HG03521 (cell line): ENCODE results near the gene GTPBP3.
"Not testable (repeated sequence)": the region's sequence is repeated elsewhere in the genome, so short reads cannot be mapped to it uniquely, and the experiment has no call there.

Experiments
- ATAC-seq: cut with Tn5 transposase; IDR thresholded peaks from one replicate; pipeline ENCODE4 v1.9.1; 2021; ENCODE audit warnings: mild to moderate bottlenecking, moderate library complexity; ENCODE audit not compliant: unreplicated experiment

GTPBP3 gene, protein sequence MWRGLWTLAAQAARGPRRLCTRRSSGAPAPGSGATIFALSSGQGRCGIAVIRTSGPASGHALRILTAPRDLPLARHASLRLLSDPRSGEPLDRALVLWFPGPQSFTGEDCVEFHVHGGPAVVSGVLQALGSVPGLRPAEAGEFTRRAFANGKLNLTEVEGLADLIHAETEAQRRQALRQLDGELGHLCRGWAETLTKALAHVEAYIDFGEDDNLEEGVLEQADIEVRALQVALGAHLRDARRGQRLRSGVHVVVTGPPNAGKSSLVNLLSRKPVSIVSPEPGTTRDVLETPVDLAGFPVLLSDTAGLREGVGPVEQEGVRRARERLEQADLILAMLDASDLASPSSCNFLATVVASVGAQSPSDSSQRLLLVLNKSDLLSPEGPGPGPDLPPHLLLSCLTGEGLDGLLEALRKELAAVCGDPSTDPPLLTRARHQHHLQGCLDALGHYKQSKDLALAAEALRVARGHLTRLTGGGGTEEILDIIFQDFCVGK

DNA sequence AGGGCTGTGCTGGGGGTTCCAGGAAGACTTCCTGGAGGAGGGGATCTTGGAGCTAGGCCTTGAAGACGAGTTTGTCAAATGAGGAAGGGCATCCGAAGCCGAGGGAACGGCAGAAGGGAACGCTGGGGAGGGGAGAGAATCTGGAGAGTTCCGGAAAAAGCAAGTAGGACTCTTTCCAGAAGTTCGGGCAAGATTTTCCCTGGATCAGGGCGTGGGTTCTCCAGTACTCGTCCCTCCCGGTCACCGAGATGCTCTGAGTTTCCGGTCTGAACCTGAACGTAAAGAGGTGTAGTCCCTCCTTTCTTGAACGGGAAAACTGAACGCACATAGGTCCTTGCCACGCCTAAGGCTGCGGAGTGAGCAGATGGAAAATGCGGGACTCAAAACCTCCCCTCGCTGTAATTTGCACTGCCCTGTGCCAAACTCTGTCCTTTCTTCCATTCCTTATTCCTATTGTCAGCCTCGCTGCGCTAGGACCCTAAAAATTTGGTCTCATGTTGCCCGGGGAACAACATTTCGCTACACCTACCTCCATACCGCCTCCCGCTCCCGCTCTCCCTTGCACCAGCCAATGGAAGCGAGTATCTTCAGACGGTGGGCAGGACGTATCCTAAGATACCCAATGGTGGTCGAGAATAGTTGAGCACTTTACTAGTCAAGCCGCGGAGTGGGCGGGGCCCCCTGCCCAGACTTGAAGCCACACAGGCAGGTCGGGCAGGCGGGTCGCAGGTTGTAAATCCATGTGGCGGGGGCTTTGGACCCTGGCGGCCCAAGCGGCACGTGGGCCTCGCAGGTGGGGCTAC lies at the start of gene GTPBP3:
GTPBP3 (plus strand) TSS at position 682 of the 803 bp plus-strand sequence; CDS start at position 741, 59 bp downstream.
- ATAC-seq: peak; percentile 85

DNA sequence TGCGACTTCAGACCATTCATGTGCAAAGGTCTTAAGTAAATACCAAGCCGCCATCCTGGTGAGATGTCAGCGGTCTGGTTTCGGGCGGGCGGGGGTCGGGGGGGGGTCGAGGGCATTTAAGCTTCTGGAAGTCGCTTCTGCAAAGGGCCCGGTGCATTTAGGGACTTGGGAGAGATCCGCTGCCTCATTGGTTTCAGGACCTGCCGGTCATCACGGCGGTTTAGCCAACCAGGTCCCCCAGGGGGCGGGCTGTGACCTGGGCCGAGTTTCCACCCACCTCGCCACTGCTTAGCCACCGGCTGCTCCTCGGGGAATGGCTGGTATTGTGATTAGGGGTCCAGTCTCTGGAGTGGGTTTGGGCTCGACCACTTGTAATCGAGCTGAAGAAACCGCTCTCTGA lies 47.9 kb upstream of the GTPBP3 start:
- ATAC-seq: no peak

DNA sequence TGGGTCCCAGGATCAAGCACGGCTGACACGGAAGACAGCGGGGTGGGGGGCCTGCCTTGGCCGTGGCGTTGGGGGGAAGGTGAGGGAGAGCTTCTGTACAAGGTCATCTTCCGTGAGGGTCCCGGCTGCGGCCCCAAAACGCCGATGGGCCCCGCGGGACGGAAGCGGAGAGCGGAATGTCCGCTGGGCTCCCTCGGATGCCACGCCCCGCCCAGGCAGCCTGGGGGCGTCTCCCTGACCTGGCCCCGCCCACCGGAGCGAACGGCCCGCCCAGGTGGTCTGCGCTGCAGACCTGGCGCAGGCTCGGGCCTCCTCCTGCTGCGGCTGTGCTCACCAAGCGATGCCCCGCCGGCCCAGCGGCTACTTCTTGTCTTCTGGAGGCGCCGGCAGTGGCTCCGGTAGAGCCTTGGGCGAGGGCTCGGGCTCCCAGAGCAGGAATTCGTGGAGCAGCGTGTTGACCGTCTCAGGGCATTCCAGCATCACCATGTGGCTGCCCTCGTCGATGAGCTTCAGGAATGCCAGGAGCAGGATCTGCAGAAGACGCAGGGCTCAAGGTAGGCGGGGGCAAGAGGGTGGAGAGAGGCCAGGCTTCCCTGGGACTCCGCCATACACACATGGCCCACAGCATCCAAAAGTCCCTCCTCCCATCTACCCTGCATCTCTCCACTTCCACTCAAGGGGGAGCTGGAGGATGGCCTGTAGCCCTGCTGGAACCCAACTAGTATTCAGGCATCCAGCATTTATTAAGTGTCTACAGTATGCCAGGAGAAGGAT lies 44.9 kb upstream of the GTPBP3 start:
- peak; percentile 69 for ATAC-seq

DNA sequence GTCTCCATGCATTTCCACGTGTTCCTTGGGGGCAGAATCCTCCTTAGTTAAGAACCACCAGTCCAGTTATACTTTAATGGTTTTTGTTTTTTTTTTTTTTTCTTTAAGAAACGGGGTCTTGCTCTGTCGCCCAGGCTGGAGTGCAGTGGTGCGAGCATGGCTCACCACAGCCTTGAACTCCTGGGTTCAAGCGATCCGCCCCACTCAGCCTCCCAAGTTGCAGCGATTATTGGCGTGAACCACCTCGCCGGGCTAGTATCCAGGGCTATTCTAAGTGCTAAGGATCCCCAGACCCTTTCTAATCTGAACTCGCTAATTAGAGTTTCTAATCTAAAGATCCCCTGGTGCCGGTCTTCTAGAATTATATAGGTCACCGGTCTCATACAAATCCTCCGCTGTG lies 43.7 kb upstream of the GTPBP3 start:
- no peak for ATAC-seq

DNA sequence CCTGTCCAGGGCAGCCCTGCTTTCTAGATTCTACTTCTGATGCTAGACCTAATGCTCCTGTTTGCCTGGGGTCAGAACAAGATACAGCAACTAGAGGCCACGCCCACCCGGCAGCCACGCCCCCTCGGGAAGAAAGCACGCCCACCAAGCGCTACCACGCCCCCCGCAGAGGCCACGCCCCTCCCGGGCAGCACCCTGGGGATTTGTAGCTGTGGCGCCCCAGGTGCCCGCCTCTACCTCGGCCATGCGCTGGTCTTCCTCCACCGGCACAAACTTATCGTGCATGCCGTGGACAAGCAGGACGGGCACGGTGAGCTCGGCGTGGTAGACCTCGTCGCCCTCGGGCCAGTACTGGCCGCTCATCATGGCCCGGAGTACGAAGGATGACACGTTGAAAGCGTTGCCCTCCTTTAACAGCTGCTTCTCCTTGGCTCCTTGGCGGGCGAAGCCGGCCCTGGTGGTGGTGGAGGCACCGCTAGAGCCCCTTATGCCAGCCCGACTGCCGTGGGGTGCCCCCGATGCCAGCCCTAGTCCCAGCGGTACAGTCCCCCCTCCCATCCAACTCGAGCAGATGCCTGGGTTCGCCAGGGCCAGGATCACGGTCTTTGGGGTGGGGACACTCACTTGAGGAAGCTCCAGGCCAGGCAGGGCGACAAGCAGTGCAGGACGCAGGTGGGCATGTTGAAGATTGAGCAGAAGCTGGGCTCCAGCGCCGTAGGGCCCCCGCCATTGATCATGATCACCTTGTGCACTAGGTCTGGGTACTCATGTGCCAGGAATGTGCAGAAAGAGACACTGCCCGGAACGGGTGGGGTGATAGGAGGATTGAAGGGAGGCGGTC lies 43.1 kb upstream of the GTPBP3 start:
- ATAC-seq: no peak

DNA sequence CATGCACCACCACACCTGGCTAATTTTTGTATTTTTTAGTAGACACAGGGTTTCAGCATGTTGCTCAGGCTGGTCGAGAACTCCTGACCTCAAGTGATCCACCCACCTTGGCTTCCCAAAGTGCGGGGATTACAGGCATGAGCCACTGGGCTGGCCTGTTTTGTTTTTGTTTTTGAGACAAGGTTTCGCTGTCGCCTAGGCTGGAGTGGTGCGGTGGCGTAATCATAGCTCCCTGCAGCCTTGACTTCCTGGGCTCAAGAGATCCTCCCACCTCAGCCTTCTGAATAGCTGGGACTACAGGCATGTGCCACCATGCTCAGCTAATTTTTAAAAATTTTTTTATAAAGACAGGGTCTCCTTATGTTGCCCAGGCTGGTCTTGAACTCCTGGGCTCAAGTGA lies 41.8 kb upstream of the GTPBP3 start:
- ATAC-seq: not testable (repeated sequence)

DNA sequence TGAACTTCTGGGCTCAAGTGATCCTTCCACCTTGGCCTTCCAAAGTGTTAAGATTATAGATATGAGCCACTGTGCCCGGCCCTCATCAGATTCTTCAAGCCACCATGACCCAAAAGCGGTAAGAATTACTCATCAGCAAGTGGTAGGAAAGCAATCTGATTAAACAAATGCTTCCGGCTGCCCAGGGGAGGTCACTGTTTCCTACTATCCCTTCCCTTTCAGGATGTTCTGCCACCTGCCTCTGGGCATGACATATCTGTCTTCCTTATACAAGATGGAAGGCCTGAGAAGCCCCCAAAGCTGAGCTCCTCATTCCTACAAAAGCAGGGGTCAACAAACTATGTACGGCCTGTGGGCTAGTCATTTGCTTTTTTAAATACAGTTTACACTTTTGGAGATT lies 41.1 kb upstream of the GTPBP3 start:
- ATAC-seq: no peak

DNA sequence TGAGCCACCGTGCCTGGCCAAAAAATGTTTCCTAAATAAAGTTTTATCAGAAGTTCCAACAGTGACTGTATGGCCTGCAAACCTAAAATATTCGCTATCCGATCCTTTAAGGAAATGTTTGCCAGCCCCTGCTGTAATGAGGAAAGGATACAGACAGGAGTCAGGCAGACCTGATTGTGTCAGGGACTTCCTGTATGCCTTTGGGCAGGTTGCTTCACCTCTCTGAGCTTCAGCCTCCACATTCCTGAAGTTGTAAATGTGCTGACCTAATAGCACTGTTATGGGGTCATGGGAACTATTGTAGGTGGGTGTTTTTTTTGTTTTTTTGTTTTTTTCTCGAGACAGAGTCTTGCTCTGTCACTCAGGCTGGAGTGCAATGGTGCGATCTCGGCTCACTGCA lies 40.4 kb upstream of the GTPBP3 start:
- no peak for ATAC-seq

DNA sequence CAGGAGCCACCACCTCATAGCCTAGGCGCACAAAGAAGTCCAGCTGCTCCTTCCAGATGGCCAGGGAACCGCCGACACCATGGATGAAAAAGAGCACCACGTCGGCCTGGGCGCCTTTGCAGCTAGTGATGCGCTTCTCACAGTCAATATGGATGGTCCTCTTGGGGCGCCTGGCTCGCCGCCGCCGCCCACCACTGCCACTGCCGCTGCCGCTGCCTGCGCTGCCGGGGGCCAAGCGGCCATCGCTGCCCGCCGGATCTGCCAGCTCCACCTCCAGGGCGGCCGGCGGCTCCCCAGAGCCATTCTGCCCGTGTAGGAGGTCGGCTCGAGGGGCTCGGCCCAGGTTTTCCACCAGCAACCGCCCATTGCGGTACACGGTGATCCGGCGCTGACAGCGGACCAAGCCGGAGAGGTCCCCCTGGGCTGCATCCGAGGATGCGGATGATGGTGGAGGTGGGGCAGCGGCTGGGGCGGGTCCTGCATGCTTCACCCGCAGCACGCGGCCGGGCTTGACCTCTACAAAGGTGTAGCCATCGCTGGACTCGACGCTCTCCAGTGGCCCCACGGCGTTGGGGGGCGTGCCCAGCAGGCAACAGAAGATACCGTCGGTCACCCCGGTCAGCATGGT lies 36.2 kb upstream of the GTPBP3 start:
- no peak for ATAC-seq

DNA sequence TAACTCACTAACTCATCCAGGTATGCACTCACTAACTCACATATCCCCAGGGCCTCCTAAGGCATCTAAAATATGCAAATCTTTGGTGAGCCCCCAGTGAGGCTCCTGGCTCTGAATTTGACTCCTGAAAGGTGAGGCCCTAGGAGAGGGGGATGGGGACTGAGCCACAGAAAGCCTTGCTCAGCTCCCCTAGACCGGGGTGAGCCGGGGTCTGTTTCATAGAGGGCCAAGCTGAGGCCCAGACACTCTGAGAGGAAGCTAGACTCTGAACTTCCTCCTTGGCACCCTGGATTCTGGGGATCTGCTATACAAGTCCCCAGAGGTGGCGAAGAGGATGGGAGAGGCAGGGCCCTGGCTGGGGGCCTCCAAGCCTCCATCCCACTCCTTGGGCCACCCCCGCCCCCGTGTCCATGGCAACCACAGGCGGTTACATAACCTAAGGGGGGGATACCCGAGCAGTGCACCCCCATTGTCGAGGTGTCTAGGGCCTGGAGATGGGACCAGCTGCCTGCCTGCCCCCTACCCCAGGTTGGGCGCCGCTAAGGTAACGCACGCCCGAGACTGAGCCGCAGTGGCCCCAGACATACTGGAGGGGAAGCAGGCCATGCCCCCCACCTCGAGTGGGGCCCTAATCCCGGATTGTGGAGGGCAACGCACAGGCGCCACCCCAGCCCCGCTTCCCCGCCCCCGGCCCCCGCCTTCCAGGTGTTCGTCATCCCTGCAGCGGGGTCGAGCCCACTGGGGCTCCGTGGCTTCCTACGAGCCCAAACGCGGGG lies 34.8 kb upstream of the GTPBP3 start:
- no peak for ATAC-seq

DNA sequence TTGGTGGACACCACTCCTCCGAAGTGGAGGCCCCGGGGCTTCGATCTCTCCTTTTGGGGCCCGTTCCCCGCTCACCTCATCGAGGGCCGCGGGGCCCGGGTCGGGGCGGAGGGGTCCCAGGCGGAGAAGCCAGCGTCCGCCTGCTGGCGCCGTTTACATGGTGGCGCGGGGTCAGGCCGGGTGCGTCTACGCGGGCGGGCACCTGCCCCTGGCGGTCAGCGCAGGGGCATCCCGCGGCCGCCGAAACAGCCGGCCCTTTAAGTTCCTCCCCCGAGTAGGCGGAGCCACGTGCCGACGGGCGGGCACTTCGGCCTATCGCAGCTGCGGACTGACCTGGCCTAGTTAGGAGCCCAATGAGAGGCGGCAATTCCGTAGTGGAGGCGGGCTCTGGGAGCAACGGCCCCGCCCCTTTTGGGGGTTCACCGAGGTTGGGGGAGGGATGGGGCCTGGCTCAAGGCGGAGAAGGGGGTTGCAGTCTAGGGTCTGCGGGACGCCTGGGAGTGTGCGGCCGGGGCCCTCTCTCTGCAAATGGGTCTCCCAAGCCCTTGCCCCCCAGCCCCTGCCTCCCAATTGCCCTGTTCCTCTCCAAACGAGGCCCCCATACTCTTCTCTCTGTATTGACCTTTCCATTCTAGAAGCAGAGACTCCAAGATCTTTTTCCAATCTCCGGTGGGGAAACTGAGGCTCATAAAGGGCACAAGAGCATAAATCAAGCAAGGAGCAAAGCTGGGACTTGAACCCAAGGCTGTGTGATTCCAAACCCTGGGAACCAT lies 34.0 kb upstream of the GTPBP3 start, which contains the start of gene ABHD8:
ABHD8 (minus strand) TSS at position 259 of the 773 bp plus-strand sequence. CDS start 1,809 bp downstream, outside the sequence.
- ATAC-seq: peak; percentile 52

DNA sequence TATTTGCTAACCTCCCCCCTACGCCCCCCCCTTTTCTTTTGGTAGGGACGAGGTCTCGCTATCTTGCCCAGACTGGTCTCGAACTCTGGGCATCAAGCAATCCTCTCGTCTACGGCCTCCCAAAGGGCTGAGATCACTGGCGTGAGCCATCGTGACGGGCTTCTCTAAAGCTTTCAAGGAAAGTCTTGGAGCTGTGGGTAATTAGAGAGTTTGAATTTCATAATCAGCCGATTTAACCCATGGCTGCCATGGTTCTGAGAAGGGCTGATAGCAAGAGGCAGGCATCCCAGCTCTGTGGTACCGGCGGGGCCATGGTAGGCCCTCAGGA lies 33.4 kb upstream of the GTPBP3 start:
- no peak for ATAC-seq

DNA sequence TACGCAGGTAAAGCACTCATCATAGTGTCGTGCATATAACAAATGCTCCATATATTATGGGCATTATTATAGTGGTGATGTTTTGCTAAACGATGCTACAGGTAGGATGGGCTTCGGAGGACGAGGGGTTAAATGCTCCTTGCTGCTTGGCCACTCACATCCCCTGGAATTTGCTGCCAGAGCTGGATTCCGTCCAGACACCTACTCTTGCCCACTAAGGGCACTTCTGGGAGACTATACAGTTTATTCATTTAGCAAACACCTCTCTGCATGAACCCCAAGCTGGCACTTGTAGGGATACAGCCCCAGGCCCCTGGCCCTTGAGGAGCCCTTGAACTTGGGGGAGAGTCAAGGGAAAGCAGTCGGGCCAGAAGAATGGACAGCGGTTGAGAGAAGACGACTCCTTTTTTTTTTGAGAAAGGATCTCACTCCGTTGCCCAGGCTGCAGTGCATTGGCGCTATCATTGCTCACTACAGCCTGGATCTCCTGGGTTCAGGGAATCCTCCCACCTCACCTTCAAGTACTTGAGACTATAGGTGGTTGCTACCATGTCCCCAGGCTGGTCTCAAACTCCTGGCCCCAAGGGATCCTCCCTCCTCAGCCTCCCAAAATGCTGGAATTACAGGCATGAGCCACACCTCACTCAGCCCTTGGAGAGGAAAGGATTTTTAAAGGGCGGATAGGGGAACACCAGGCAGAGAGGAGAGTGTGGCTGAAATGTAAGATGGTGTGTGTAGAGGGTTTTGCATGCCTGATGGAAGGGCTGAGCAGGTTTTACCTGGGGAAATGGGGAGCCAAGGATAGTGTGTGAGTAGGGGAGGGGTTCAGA lies 32.8 kb upstream of the GTPBP3 start:
- no peak for ATAC-seq

DNA sequence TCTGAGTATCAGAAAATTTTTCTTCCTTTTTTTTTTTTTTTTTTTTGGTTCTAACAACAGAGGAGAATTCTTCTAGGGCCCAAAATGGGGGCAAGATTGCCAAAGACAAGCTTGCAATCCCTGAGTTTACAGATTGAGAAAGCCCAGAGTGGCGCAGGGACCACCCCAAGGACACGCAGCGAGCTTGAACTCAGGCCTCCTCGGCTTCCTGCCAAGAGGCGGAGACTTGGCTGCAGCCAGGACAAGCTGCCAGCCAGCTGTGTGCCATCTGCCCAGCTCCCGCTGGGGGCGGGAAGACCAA lies 32.2 kb upstream of the GTPBP3 start:
- no peak for ATAC-seq

DNA sequence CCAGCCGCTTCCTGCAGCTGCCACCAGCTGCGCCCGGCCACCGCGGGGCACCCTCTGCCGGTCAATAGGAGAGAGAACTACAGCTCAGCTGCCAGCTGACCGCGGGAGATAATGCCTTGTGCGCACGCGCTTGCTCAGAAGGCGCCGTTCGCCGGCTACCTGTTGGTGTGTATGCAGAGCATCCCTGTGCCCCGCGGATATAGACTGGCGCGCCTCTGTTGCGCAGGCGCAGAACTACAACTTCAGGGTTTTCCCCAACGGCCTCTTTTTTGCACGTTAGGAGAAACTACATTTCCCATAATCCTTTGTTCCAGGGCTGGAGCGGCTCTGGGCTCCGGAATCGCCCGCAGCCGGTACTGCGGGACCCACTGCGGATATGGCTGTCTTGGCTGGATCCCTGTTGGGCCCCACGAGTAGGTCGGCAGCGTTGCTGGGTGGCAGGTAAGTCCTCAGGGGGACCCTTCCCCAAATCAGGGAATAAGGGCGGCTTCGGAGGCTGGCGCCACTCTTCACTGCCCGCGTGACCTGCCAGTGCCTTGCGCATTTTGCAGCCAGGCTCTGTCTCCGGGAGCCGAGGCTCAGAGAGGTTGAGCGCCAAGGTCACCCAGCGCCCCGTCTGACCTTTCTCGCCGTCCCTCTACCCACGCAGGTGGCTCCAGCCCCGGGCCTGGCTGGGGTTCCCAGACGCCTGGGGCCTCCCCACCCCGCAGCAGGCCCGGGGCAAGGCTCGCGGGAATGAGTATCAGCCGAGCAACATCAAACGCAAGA lies 31.7 kb upstream of the GTPBP3 start, which contains the start of gene MRPL34:
MRPL34 (plus strand) TSS at position 356 of the 768 bp plus-strand sequence; CDS start at position 377, 21 bp downstream.
- peak; percentile 56 for ATAC-seq

DNA sequence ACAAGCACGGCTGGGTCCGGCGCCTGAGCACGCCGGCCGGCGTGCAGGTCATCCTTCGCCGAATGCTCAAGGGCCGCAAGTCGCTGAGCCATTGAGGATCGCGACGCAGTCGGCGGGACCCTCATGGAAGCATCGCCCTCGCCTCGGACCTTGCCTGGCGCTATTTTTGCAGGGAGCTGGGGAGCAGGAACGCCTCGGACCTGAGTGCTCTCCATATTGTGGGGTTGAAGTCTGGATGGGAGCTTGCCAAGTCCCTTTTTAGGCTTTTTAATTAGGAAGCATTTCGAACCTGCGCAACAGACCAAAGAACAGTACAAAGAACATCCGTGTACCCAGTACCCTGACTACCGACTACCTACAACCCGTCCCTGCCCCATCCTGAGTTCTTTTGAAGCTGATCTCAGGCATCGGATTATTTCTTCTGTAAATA lies 31.1 kb upstream of the GTPBP3 start:
- ATAC-seq: no peak
